GM18867 (cell line): ENCODE measurements around the gene SAMD10.
"Not testable (repeated sequence)": the region's sequence is repeated elsewhere in the genome, so short reads cannot be mapped to it uniquely, and the experiment has no call there.

ENCODE experiments used
- ATAC-seq: cut with Tn5 transposase; IDR thresholded peaks from one replicate; pipeline ENCODE4 v1.9.1; 2021; ENCODE audit warnings: mild to moderate bottlenecking, moderate library complexity; ENCODE audit not compliant: unreplicated experiment

SAMD10 gene

DNA sequence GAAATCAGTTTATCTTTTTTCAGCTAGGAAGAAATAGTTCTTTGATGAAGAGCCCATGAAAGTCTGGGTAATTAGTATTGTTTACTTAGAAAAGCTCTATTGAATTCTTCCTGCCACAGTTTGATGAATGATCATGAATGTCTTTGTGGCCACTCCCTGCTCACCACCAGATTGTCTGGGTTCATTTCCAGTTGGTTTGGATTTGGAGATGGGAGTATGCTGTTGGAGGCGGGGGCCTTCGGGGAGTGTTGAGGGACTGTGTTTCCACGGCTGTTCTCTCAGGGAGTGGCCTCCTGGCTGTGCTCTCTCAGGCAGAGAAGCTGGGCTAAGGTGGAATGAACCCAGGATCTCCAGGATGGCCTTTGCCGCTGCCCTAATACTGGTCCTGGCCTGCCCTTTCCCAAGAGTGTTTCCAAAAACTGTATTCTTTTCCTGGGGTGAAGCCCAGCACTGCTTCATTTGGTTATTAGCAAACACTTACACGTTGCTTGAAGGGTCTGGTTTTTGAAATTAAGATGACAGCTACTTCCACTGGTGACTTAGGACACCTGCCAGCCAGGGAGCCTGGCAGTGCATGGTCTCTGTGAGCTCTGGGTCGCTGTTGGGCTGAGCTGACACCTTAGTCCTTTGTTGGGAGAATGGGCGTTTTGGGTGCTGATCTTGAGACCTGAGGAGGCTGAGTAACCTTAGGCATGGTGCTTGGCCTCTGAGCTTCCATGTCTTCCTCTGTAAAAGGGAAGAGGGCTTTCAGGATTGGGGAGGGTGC is 24.7 kb upstream of the SAMD10 start:
- no peak for ATAC-seq

GRCh38 chr20:64001607-64002011 is 22.2 kb upstream of the SAMD10 start:
- no peak for ATAC-seq

GRCh38 chr20:64000906-64001305 is 21.5 kb upstream of the SAMD10 start:
- ATAC-seq: no peak

- no peak for ATAC-seq
Observed at GRCh38 chr20:63982937-63983336, 3.5 kb upstream of the SAMD10 start.

DNA sequence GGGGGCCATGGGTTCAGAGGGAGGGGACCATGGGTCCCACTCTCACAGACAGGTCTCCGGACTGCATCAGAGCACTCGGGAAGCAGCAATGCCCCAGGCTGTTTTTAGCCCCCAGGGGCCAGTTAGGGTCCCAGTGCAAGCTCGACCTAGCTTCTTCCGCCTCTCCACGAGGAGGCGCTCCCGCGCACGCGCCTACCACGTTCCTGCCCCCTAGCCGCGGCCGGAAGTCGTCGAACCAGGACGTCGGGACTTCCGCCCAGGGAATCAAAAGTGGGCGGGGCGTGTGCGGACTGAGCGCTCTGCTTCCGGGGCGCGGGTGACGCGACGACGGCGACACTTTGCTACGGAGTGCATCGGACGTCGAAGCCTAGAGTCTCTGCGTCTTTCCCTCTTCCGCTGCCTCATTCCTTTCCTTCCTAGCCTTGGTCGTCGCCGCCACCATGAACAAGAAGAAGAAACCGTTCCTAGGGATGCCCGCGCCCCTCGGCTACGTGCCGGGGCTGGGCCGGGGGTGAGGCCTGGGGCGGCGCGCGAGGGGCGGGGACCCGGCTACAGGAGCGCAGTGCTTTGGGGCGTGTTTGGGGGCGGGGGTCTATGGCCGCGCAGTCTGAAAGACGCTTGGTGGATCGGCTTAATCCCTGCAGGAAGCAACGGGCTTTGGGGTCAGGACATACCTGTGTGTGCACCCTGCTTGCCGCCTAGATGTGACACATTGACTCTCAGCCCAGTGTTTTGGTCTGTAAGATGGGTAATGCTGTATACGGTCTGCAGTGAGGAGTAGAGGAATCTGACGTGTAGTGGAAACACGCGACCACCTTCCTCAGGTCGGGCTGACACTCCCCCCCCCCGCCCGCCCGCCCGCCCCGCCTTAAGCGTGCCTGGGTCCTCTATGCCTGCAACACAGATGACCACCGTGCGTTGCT is 1.6 kb upstream of the SAMD10 start, which contains the start of gene PRPF6:
PRPF6 (plus strand) TSS at position 327 of the 923 bp plus-strand sequence; CDS start at position 441, 114 bp downstream.
- peak; percentile 60 for ATAC-seq

DNA sequence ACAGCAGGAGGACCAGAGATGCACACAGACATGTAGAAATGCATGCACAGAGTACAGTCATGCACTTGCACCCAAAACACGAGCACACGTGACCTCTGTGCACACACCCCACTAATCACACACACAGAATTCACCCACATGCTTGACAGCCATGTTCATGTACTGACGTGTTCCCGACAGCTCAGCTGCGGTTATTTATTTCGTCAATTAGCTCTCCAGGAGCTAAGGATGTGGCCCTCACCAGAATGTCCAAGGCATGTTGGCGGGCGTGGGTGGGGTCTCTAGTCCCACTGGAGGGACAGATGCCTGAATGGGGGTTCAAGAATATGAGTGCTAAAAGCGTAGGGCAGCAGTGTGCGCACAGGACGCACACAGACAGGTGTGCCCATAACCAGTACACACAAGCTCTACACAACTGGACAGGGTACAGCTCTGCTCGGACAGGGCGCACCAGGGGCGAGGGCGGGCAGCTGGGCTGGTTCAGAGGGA is 919 bp upstream of the SAMD10 start:
- peak; percentile 20 for ATAC-seq

DNA sequence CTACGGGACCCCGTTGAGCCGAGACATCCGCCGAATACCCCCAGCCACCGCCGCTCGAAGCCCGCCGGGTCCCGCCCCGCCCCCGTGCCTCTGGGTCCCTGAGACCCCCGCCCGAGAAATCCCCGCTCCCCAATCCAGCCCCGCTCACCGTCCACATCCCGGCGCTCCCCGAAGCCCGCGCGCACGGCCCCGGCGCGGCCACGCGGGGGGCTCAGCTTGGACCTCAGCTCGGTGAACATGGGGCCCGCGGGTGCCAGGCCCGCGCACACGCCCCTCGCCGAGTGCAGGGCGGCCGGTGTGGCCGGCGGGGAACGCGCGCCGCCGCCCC is 249 bp downstream of the SAMD10 start:
- no peak for ATAC-seq

- ATAC-seq: peak; percentile 29
Observed at GRCh38 chr20:63978319-63979228, 868 bp downstream of the SAMD10 start.

- no peak for ATAC-seq
Observed at GRCh38 chr20:63977739-63978276, 1.6 kb downstream of the SAMD10 start.

- ATAC-seq: no peak
Observed at GRCh38 chr20:63976980-63977738, 2.3 kb downstream of the SAMD10 start.

DNA sequence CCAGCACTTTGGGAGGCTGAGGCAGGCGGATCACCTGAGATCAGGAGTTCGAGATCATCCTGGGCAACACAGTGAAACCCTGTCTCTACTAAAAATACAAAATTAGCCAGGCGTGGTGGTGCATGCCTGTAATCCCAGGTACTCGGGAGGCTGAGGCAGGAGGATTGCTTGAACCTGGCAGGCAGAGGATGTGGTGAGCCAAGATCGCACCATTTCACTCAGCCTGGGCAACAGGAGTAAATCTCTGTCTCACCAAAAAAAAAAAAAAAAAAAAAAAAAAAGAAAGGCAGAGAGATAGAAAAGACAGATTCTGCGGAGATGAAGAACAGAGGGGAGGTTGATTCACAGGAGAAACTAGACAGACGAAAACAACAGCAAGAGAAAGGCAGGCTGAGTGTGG is 2.9 kb downstream of the SAMD10 start:
- ATAC-seq: not testable (repeated sequence)

DNA sequence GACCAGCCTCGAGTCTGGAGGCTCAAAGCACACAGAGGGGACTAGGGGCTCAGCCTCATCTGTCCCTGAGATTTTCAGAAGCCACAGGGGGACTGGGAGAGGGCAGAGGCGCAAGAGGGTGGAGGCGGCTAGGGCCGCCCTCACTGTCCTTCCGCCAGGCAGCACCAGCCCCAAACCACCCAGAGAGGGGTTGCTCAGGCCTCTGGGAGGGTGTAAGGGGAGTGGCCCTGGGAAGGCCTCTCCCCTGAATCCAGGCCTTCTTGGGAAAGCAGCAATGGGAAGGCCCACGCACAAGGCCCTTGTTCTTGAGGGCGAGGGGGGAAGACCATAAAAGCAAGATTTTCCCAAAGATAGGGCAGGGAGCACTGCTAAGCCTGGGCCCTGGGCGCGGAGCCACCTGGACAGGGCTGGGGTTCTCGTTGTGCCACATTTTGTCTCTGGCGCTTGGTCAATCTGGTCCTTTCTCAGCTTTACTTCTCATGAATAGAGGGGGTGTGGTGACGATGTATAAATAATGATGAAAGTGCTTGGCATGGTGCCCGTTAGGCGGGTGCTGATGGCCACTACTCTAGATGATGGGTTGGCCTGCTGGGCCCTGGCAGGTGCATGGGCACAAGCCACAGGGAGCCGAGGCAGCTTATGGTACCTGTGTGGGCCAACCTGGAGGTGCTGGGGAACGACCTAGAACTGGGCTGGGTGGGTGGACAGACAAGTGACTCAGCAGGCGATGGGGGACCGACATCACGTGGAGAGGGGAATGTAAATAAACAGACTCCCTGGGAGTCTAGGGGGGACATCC is 4.8 kb downstream of the SAMD10 start:
- ATAC-seq: no peak

DNA sequence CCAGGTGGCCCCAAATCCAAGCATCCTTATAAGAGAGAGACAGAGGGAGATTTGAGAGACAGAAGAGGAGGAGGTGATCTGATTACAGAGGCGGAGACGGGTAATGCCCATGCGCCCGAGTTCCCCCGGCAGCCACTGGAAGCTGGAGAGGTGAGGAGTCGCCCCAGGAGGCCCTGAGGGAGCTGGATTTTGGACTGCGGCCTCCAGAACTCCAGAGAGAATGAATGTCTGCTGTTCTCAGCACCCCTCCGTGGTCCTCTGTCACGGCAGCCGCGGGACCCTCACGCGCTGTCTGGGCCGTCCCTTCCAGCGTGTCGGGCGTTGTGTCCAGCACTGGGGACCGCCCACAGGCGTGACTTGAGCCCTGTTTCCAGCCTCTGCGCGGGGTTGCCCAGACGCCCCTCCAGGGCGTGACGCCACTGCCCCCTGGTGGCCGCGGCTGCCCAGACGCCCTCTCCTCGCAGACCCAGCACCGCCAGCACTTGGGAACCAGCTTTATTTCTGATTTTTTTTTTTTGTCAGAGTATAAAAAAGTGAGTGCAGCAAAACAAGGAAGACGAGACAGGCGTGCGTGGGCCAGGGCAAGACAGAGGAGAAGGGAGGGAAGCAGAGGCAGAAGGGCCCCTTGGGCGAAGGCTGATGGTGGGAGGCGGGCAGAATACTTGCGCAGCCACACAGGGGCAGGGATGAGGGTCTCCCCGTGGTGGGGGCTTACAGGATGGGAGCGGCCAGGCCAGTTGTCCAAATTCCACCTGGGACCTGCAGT is 5.6 kb downstream of the SAMD10 start:
- ATAC-seq: no peak

GRCh38 chr20:63973160-63973479 is 6.3 kb downstream of the SAMD10 start:
- no peak for ATAC-seq

GRCh38 chr20:63972312-63973159 is 6.9 kb downstream of the SAMD10 start:
- ATAC-seq: no peak

DNA sequence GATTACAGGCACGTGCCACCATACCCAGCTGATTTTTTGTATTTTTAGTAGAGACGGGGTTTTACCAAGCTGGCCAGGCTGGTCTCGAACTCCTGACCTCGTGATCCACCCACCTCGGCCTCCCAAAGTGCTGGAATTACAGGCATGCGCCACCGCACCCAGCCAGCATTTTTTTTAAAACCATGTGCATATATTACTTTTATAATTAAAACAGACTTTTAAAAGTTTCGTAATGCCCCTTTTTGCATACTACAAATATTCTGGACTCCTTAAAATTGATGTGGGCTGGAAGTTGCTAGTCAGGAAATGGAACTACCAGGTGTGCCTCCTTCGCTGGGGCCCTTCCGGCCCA is 7.5 kb downstream of the SAMD10 start:
- ATAC-seq: not testable (repeated sequence)

DNA sequence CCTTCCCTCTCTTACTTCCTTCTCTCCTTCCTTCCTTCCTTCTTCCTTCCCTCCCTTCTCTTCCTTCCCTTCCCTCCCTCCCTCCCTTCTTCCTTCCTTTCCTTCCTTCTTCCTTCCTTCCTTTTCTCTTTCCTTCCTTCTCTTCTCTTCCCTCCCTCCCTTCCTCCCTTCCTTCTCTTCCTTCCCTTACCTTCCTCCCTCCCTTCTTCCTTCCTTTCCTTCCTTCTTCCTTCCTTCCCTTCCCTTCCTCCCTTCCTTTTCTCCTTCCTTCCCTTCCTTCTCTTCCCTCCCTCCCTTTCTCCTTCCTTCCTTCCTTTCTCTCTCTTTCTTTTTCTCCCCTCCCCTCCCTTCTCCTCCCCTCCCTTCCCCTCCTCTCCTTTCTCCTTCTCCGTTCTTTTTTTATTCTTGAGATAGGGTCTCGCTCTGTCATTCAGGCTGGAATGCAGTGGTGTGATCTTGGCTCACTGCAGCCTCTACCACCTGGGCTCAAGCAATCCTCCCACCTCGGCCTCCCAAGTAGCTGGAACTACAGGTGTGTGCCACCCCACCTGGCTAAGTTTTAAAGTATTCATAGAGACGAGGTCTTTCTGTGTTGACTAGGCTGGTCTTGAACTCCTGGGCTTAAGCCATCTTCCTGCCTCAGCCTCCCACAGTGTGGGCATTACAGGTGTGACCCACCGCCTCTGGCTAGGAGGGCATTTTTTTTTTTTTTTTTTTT is 8.6 kb downstream of the SAMD10 start:
- ATAC-seq: no peak
